HEK293 (cell line): ENCODE data around the gene RBM34.

ENCODE experiments used
- CTCF ChIA-PET: fragments of 350-600 bp; formaldehyde crosslinking; extraction: SDS; loops from one replicate; lab custom pipeline; 2021; ENCODE audit warnings: antibody characterized with exemption; lab: Yijun Ruan, JAX
- POLR2A ChIA-PET: fragments of 300-600 bp; formaldehyde crosslinking; extraction: SDS; loops from one replicate; lab custom pipeline; 2020; ENCODE audit warnings: antibody characterized with exemption, inconsistent platforms; lab: Yijun Ruan, JAX
- H3K27ac ChIP-seq: fragments of 200-500 bp; sonication (Bioruptor generic); 2 replicates; pipeline ENCODE4 v1.5.1; 2014; ENCODE audit warnings: low read depth, low read length, control low read depth, inconsistent platforms; ENCODE audit errors: extremely low read depth
- H3K36me3 ChIP-seq, 2 experiments: fragments of 200-500 bp in 1 of 2; sonication (Bioruptor generic) in 1 of 2; 1 replicate in 1 of 2; 2 replicates in 1 of 2; pipeline ENCODE4 v1.5.1; 2014 to 2017; ENCODE audit warnings: inconsistent platforms in 2 of 2, low read length in 2 of 2; ENCODE audit not compliant: control insufficient read depth in 2 of 2, insufficient read depth in 1 of 2
- H3K4me1 ChIP-seq: fragments of 200-500 bp; sonication (Bioruptor generic); 2 replicates; pipeline ENCODE4 v1.5.1; 2014; ENCODE audit warnings: mild to moderate bottlenecking, low read length, inconsistent platforms; ENCODE audit not compliant: control insufficient read depth, insufficient read depth
- H3K4me3 ChIP-seq: 2 replicates; pipeline ENCODE4 v1.5.1; 2011; ENCODE audit warnings: low read depth, mild to moderate bottlenecking, control low read depth, low read length, moderate library complexity
- H3K9me3 ChIP-seq: fragments of 200-500 bp; sonication (Bioruptor generic); 2 replicates; pipeline ENCODE4 v1.5.1; 2014; ENCODE audit warnings: low read depth, low read length, inconsistent platforms; ENCODE audit not compliant: control insufficient read depth, insufficient read depth
- GLI4 ChIP-seq: fragments of 450-650 bp; formaldehyde crosslinking; IDR thresholded peaks from 2 replicates; pipeline ENCODE4 v1.5.1; 2016; ENCODE audit warnings: missing biosample characterization, missing genetic modification characterization
- HOXC10 ChIP-seq: sonication (generic); formaldehyde crosslinking; IDR thresholded peaks from 2 replicates; pipeline ENCODE4 v1.8.1; 2023; ENCODE audit warnings: mild to moderate bottlenecking, missing genetic modification reagents
- MEIS1 ChIP-seq: sonication (generic); formaldehyde crosslinking; IDR thresholded peaks from 2 replicates; pipeline ENCODE4 v1.8.1; 2022; ENCODE audit warnings: missing genetic modification reagents, mild to moderate bottlenecking, borderline replicate concordance
- MYNN ChIP-seq: fragments of 450-650 bp; formaldehyde crosslinking; IDR thresholded peaks from 2 replicates; pipeline ENCODE4 v1.5.1; 2016; ENCODE audit warnings: missing biosample characterization, missing genetic modification characterization, borderline replicate concordance
- MZF1 ChIP-seq: fragments of 450-650 bp; formaldehyde crosslinking; IDR thresholded peaks from 2 replicates; pipeline ENCODE4 v1.5.1; 2017; ENCODE audit warnings: missing biosample characterization, missing genetic modification characterization, borderline replicate concordance
- PBX3 ChIP-seq: sonication (generic); formaldehyde crosslinking; IDR thresholded peaks from 2 replicates; pipeline ENCODE4 v1.8.1; 2022; ENCODE audit warnings: mild to moderate bottlenecking, moderate library complexity, missing genetic modification reagents
- ZBTB26 ChIP-seq: fragments of 450-650 bp; formaldehyde crosslinking; optimal IDR thresholded peaks from 2 replicates; pipeline ENCODE3; 2016; ENCODE audit warnings: missing biosample characterization, mild to moderate bottlenecking, missing genetic modification characterization
- ZBTB48 ChIP-seq: fragments of 450-650 bp; formaldehyde crosslinking; IDR thresholded peaks from 2 replicates; pipeline ENCODE4 v1.5.1; 2016; ENCODE audit warnings: missing biosample characterization, missing genetic modification characterization
- ZBTB49 ChIP-seq: fragments of 450-650 bp; formaldehyde crosslinking; IDR thresholded peaks from 2 replicates; pipeline ENCODE4 v1.5.1; 2016; ENCODE audit warnings: missing biosample characterization, missing genetic modification characterization, low read depth
- ZNF112 ChIP-seq: fragments of 450-650 bp; formaldehyde crosslinking; IDR thresholded peaks from 2 replicates; pipeline ENCODE4 v1.5.0; 2017; ENCODE audit warnings: missing biosample characterization, missing genetic modification characterization
- ZNF148 ChIP-seq: fragments of 450-650 bp; formaldehyde crosslinking; IDR thresholded peaks from 2 replicates; pipeline ENCODE4 v1.5.0; 2017; ENCODE audit warnings: missing biosample characterization, missing genetic modification characterization, borderline replicate concordance
- ZNF175 ChIP-seq: fragments of 450-650 bp; formaldehyde crosslinking; IDR thresholded peaks from 2 replicates; pipeline ENCODE4 v1.5.1; 2016; ENCODE audit warnings: missing biosample characterization, missing genetic modification characterization
- ZNF223 ChIP-seq: fragments of 450-650 bp; formaldehyde crosslinking; IDR thresholded peaks from 2 replicates; pipeline ENCODE4 v1.5.1; 2016; ENCODE audit warnings: missing biosample characterization, missing genetic modification characterization
- ZNF266 ChIP-seq: fragments of 450-650 bp; formaldehyde crosslinking; IDR thresholded peaks from 2 replicates; pipeline ENCODE4 v1.5.1; 2016; ENCODE audit warnings: missing biosample characterization, missing genetic modification characterization, low read depth
- ZNF274 ChIP-seq, 2 experiments: fragments of 200-500 bp in 1 of 2; fragments of 450-650 bp in 1 of 2; sonication (Bioruptor generic) in 1 of 2; formaldehyde crosslinking in 1 of 2; IDR thresholded peaks; 2 replicates each; pipeline versions ENCODE4 v1.5.1 to v1.6.1; 2014 to 2016; ENCODE audit warnings: borderline replicate concordance in 1 of 2, inconsistent platforms in 1 of 2, low read length in 1 of 2, missing biosample characterization in 1 of 2, missing genetic modification characterization in 1 of 2
- ZNF391 ChIP-seq: fragments of 450-650 bp; formaldehyde crosslinking; IDR thresholded peaks from 2 replicates; pipeline ENCODE4 v1.5.1; 2016; ENCODE audit warnings: low read depth, missing biosample characterization, missing genetic modification characterization, borderline replicate concordance
- ZNF426 ChIP-seq: fragments of 450-650 bp; formaldehyde crosslinking; IDR thresholded peaks from 2 replicates; pipeline ENCODE4 v1.5.1; 2017; ENCODE audit warnings: missing biosample characterization, missing genetic modification characterization, mild to moderate bottlenecking, inconsistent platforms, moderate library complexity
- ZNF449 ChIP-seq: fragments of 450-650 bp; formaldehyde crosslinking; IDR thresholded peaks from 2 replicates; pipeline ENCODE4 v1.5.1; 2017; ENCODE audit warnings: missing biosample characterization, mild to moderate bottlenecking, missing genetic modification characterization, moderate library complexity
- ZNF548 ChIP-seq: fragments of 450-650 bp; formaldehyde crosslinking; IDR thresholded peaks from 2 replicates; pipeline ENCODE4 v1.5.1; 2016; ENCODE audit warnings: missing biosample characterization, missing genetic modification characterization
- ZNF560 ChIP-seq: fragments of 450-650 bp; formaldehyde crosslinking; IDR thresholded peaks from 2 replicates; pipeline ENCODE4 v1.5.1; 2017; ENCODE audit warnings: missing biosample characterization, missing genetic modification characterization, borderline replicate concordance
- ZNF580 ChIP-seq: fragments of 450-650 bp; formaldehyde crosslinking; IDR thresholded peaks from 2 replicates; pipeline ENCODE4 v1.5.1; 2016; ENCODE audit warnings: missing biosample characterization, missing genetic modification characterization
- ZNF623 ChIP-seq: fragments of 450-650 bp; formaldehyde crosslinking; IDR thresholded peaks from 2 replicates; pipeline ENCODE4 v1.5.1; 2016; ENCODE audit warnings: missing biosample characterization, missing genetic modification characterization
- ZNF658 ChIP-seq: fragments of 450-650 bp; formaldehyde crosslinking; IDR thresholded peaks from 2 replicates; pipeline ENCODE4; 2016; ENCODE audit warnings: missing biosample characterization, missing genetic modification characterization
- ZNF707 ChIP-seq: fragments of 450-650 bp; formaldehyde crosslinking; IDR thresholded peaks from 2 replicates; pipeline ENCODE4 v1.5.1; 2016; ENCODE audit warnings: missing biosample characterization, missing genetic modification characterization
- ZNF776 ChIP-seq: fragments of 450-650 bp; formaldehyde crosslinking; IDR thresholded peaks from 2 replicates; pipeline ENCODE4 v1.5.0; 2017; ENCODE audit warnings: missing biosample characterization, missing genetic modification characterization, borderline replicate concordance
- ZNF785 ChIP-seq: fragments of 450-650 bp; formaldehyde crosslinking; IDR thresholded peaks from 2 replicates; pipeline ENCODE4 v1.5.1; 2016; ENCODE audit warnings: missing biosample characterization, missing genetic modification characterization
- ZNF792 ChIP-seq: fragments of 450-650 bp; formaldehyde crosslinking; IDR thresholded peaks from 2 replicates; pipeline ENCODE4 v1.5.1; 2016; ENCODE audit warnings: missing biosample characterization, missing genetic modification characterization
- ZSCAN30 ChIP-seq: fragments of 450-650 bp; IDR thresholded peaks from 2 replicates; pipeline ENCODE4 v1.5.1; 2018; ENCODE audit warnings: missing biosample characterization, mild to moderate bottlenecking, missing genetic modification characterization, moderate library complexity

RBM34 gene

GRCh38 chr1:235147269-235147668 is 13.8 kb downstream of the RBM34 start:
- Histone ChIP-seq H3K36me3 (peaks cover 86 to 91% of the 10 kb centered on the region in 2 experiments), H3K4me3 (no peak overlapping the region), H3K27ac (no peak overlapping the region), H3K4me1 (no peaks in the 10 kb centered on the region), H3K9me3 (no peaks in the 10 kb centered on the region)
- ChIA-PET POLR2A (no interaction called here), CTCF (interaction anchor here (0.7 kb wide), 1 partner anchor 10 kb away, joined by 4 read pairs; no protein-coding TSS in a partner anchor)
- TF ChIP-seq ZNF148 (tag by site-specific recombination) (no peak), ZNF426 (no peak), ZNF658 (no peak), MYNN (tag by site-specific recombination) (no peak), ZBTB49 (tag by site-specific recombination) (no peak), ZNF266 (tag by site-specific recombination) (no peak), ZNF175 (tag by site-specific recombination) (no peak), ZNF580 (tag by site-specific recombination) (no peak), ZNF623 (no peak), ZNF223 (tag by site-specific recombination) (no peak), ZNF274 (IDR thresholded peaks at IDR 0.05; ENCODE audit: low read length) (no peak), ZNF274 (tag by site-specific recombination; IDR thresholded peaks at IDR 0.05; ENCODE audit: borderline replicate concordance) (no peak), ZSCAN30 (tag by site-specific recombination) (no peak), ZNF560 (no peak), ZNF785 (tag by site-specific recombination) (no peak), MZF1 (tag by site-specific recombination) (no peak), ZNF776 (tag by site-specific recombination) (no peak), ZBTB48 (tag by site-specific recombination) (no peak)

- Histone ChIP-seq H3K36me3 (peaks cover 72 to 84% of the 10 kb centered on the region in 2 experiments), H3K27ac (no peak overlapping the region), H3K9me3 (no peaks in the 10 kb centered on the region), H3K4me3 (no peak overlapping the region), H3K4me1 (no peaks in the 10 kb centered on the region)
- POLR2A ChIA-PET = interaction anchor here (0.8 to 2.3 kb wide), 6 partner anchors 9 to 16 kb away, joined by 3 to 16 read pairs (median 6); partner anchors contain the start of gene RBM34
- CTCF ChIA-PET = interaction anchor here (0.6 to 1.1 kb wide), 3 partner anchors 17 to 697 kb away, joined by 3 to 5 read pairs (median 4); no protein-coding TSS in a partner anchor
- no peak for TF ChIP-seq PBX3 (CRISPR knock-in tag)
- no peak for TF ChIP-seq HOXC10 (CRISPR knock-in tag)
- TF ChIP-seq ZNF391 (tag by site-specific recombination) = no peak
- no peak for TF ChIP-seq ZBTB26
- no peak for TF ChIP-seq ZNF548 (tag by site-specific recombination)
- no peak for TF ChIP-seq ZNF112 (tag by site-specific recombination)
- TF ChIP-seq ZNF707 (tag by site-specific recombination) = no peak
- TF ChIP-seq ZNF792 (tag by site-specific recombination) = no peak
- no peak for TF ChIP-seq ZNF449 (tag by site-specific recombination)
- no peak for TF ChIP-seq GLI4
- no peak for TF ChIP-seq MEIS1 (CRISPR knock-in tag)
Measured at GRCh38 chr1:235145639-235146038, 15.4 kb downstream of the RBM34 start.
